Astrocyte of the cerebellum (primary cell): ENCODE results near the gene ACVR2B.

Source experiments
- DNase-seq: peaks from one replicate; pipeline ENCODE4 v3.0.0-alpha.2; 2011; ENCODE audit warnings: low read depth
- H3K4me3 ChIP-seq: 2 replicates; pipeline ENCODE4 v1.5.1; 2011; ENCODE audit warnings: mild to moderate bottlenecking, low read depth, low read length, moderate library complexity
- in situ Hi-C: cut with HindIII; loops from 2 replicates; pipeline ENCODE4 v1.10.0; 2017; ENCODE audit warnings: low sequenced_read_pairs
- TF ChIP-seq, protein P1 (sequence below): IDR thresholded peaks from 2 replicates; pipeline ENCODE4 v1.5.1; 2012; ENCODE audit warnings: low read length, low read depth, moderate library complexity, mild to moderate bottlenecking; ENCODE audit errors: missing control alignments

Gene ACVR2B

GRCh38 chr3:38465588-38466154, 12.0 kb downstream of the ACVR2B start:
- in situ Hi-C loops, result no loop called here
- DNase-seq, result no peak
- no peak overlapping the region for H3K4me3 ChIP-seq
- TF ChIP-seq, protein P1, sequence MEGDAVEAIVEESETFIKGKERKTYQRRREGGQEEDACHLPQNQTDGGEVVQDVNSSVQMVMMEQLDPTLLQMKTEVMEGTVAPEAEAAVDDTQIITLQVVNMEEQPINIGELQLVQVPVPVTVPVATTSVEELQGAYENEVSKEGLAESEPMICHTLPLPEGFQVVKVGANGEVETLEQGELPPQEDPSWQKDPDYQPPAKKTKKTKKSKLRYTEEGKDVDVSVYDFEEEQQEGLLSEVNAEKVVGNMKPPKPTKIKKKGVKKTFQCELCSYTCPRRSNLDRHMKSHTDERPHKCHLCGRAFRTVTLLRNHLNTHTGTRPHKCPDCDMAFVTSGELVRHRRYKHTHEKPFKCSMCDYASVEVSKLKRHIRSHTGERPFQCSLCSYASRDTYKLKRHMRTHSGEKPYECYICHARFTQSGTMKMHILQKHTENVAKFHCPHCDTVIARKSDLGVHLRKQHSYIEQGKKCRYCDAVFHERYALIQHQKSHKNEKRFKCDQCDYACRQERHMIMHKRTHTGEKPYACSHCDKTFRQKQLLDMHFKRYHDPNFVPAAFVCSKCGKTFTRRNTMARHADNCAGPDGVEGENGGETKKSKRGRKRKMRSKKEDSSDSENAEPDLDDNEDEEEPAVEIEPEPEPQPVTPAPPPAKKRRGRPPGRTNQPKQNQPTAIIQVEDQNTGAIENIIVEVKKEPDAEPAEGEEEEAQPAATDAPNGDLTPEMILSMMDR, result no peak

GRCh38 chr3:38468765-38469164, 15.1 kb downstream of the ACVR2B start:
- no peak for DNase-seq
- TF ChIP-seq, protein P1, result no peak
- no peak overlapping the region for H3K4me3 ChIP-seq
- in situ Hi-C loops, result no loop called here

DNA sequence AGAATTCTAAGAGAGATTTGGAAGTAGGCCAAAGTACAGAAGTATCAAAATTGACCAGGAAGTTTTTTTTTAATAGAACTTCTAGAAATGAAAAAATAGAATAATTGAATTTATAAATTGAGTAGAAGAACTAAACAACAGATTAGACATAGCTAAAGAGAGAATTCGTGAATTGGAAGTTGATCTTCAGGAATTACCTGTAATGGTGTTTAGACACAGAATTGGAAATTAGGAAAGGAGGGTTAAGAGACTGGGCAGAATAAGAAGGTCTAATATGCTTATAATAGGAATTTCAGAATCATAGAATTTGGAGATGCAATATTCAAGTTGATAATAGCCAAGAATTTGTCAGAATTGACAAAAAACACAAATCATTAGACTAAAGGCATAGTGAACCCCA, 16.2 kb downstream of the ACVR2B start:
- H3K4me3 ChIP-seq, result no peak overlapping the region
- TF ChIP-seq, protein P1, result no peak
- DNase-seq, result no peak
- in situ Hi-C loops, result no loop called here

- no peak overlapping the region for H3K4me3 ChIP-seq
- TF ChIP-seq, protein P1, result no peak
- no peak for DNase-seq
- in situ Hi-C loops, result no loop called here
Observed at GRCh38 chr3:38471260-38471857, 17.7 kb downstream of the ACVR2B start.

GRCh38 chr3:38472342-38472741, 18.7 kb downstream of the ACVR2B start:
- no peak for DNase-seq
- in situ Hi-C loops, result no loop called here
- TF ChIP-seq, protein P1, result no peak
- H3K4me3 ChIP-seq, result no peak overlapping the region

GRCh38 chr3:38473229-38473628, 19.5 kb downstream of the ACVR2B start:
- TF ChIP-seq, protein P1, result no peak
- no peak for DNase-seq
- in situ Hi-C loops, result no loop called here
- no peak overlapping the region for H3K4me3 ChIP-seq
